ENCODE measurements around the gene EIF2S1.

EIF2S1 gene

DNA sequence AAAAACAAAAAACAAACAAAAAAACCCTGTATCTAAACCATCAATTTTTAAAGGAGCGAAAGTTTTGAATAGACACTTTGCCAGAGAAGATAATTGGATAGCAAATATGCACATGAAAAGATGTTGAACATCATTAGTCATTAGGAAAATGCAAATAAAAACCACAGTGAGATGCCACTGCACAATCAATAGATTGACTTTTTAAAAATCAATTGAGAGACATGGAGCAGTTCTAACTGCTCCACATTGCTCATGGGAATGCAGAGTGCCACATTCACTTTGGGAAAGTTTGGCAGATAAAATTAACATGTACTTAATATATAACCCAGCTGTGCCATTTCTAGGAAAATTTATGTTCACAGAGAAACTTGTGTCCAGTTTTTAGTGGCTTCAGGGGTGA is 12.7 kb downstream of the EIF2S1 start:
- 100% methylated on average over 1 of the region's 1 CpG for WGBS
- H2AK5ac ChIP-seq (ENCODE audit: low read length, severe bottlenecking) = no peak overlapping the region

DNA sequence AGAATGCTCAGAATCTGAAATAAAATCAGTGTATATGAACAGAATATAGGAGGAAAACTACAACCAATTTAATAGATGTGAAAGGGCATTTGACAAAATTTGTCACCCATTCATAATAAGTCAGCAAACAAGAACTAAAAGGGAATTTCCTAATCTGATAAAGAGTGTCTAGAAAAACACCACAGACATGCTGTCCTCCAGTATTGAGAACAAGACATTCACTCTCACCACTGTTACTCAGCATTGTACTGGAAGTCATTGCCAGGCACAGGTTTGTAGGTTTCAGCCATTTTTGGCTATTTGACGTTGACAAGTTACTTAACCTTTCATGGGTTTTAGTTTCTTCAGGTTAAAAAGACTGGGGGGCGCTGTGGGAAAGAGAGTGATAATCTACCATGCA is 13.2 kb downstream of the EIF2S1 start:
- H3K4ac ChIP-seq (ENCODE audit: low read depth in 1 of 2, low read length in 2 of 2) = no peak overlapping the region
- peaks cover 18% of the 10 kb centered on the region for H3K79me1 ChIP-seq (replicated peaks; ENCODE audit: low read length, poor library complexity, severe bottlenecking)
- no peak overlapping the region for H2BK12ac ChIP-seq (ENCODE audit: low read length in 2 of 2)
- H3K14ac ChIP-seq (ENCODE audit: low read length in 2 of 2) = no peak overlapping the region
- no peak overlapping the region for H2AFZ ChIP-seq (ENCODE audit: low read depth, low read length)
- H3K4me1 ChIP-seq (ENCODE audit: control insufficient read depth, insufficient read depth, low read depth, low read length) = no peaks in the 10 kb centered on the region
- no peak overlapping the region for H4K91ac ChIP-seq (ENCODE audit: low read length)
- DNase-seq = no peak
- H3K4me2 ChIP-seq (ENCODE audit: low read length, poor library complexity, severe bottlenecking) = no peak overlapping the region
- no peak overlapping the region for H3K23ac ChIP-seq (ENCODE audit: low read length in 2 of 2)
- no peaks in the 10 kb centered on the region for H3K9me3 ChIP-seq (ENCODE audit: control insufficient read depth, low read length)
- no peaks in the 10 kb centered on the region for H3K27me3 ChIP-seq (ENCODE audit: control insufficient read depth in 1 of 2, insufficient read depth in 1 of 2, low read length in 2 of 2)
- no peak overlapping the region for H2BK5ac ChIP-seq (ENCODE audit: low read depth, low read length, poor library complexity, severe bottlenecking)
- H3K4me3 ChIP-seq (ENCODE audit: insufficient read depth in 1 of 2, low read depth in 1 of 2, low read length in 2 of 2) = no peak overlapping the region
- H3K27ac ChIP-seq (ENCODE audit: low read length, poor library complexity, severe bottlenecking) = no peak overlapping the region
- peaks cover 5 to 92% of the 10 kb centered on the region in 2 experiments for H3K36me3 ChIP-seq (ENCODE audit: control insufficient read depth in 1 of 2, insufficient read depth in 2 of 2, low read depth in 1 of 2, low read length in 2 of 2)
- H2BK120ac ChIP-seq (ENCODE audit: low read depth, low read length) = no peak overlapping the region
- H2AK5ac ChIP-seq (ENCODE audit: low read length, severe bottlenecking) = no peak overlapping the region
- H3K9ac ChIP-seq (ENCODE audit: low read length) = no peak overlapping the region
- no peak overlapping the region for H3K18ac ChIP-seq (ENCODE audit: low read depth in 1 of 2, low read length in 2 of 2)
- H2BK15ac ChIP-seq (ENCODE audit: low read depth, poor library complexity, severe bottlenecking) = no peak overlapping the region
- H4K8ac ChIP-seq (ENCODE audit: low read length) = no peak overlapping the region
- 87% methylated on average over 2 of the region's 2 CpGs for WGBS

More for the DNA sequence above, 12.7 kb downstream of the EIF2S1 start:
- H2BK12ac ChIP-seq (ENCODE audit: low read length in 2 of 2) = no peak overlapping the region
- H3K9ac ChIP-seq (ENCODE audit: low read length) = no peak overlapping the region
- no peak overlapping the region for H3K4me3 ChIP-seq (ENCODE audit: insufficient read depth in 1 of 2, low read depth in 1 of 2, low read length in 2 of 2)
- H3K4ac ChIP-seq (ENCODE audit: low read depth in 1 of 2, low read length in 2 of 2) = no peak overlapping the region
- no peak overlapping the region for H2BK120ac ChIP-seq (ENCODE audit: low read depth, low read length)
- H4K8ac ChIP-seq (ENCODE audit: low read length) = no peak overlapping the region
- no peak overlapping the region for H3K18ac ChIP-seq (ENCODE audit: low read depth in 1 of 2, low read length in 2 of 2)
- no peak overlapping the region for H2AFZ ChIP-seq (ENCODE audit: low read depth, low read length)
- DNase-seq = no peak
- H3K27ac ChIP-seq (ENCODE audit: low read length, poor library complexity, severe bottlenecking) = no peak overlapping the region
- H2BK5ac ChIP-seq (ENCODE audit: low read depth, low read length, poor library complexity, severe bottlenecking) = no peak overlapping the region
- H4K91ac ChIP-seq (ENCODE audit: low read length) = no peak overlapping the region
- H3K23ac ChIP-seq (ENCODE audit: low read length in 2 of 2) = no peak overlapping the region
- H2BK15ac ChIP-seq (ENCODE audit: low read depth, poor library complexity, severe bottlenecking) = no peak overlapping the region
- peaks cover 10 to 93% of the 10 kb centered on the region in 2 experiments for H3K36me3 ChIP-seq (ENCODE audit: control insufficient read depth in 1 of 2, insufficient read depth in 2 of 2, low read depth in 1 of 2, low read length in 2 of 2)
- no peak overlapping the region for H3K14ac ChIP-seq (ENCODE audit: low read length in 2 of 2)
- H3K79me1 ChIP-seq (replicated peaks; ENCODE audit: low read length, poor library complexity, severe bottlenecking) = peaks cover 22% of the 10 kb centered on the region
- H3K4me1 ChIP-seq (ENCODE audit: control insufficient read depth, insufficient read depth, low read depth, low read length) = no peaks in the 10 kb centered on the region
- H3K9me3 ChIP-seq (ENCODE audit: control insufficient read depth, low read length) = no peaks in the 10 kb centered on the region
- H3K4me2 ChIP-seq (ENCODE audit: low read length, poor library complexity, severe bottlenecking) = no peak overlapping the region
- no peaks in the 10 kb centered on the region for H3K27me3 ChIP-seq (ENCODE audit: control insufficient read depth in 1 of 2, insufficient read depth in 1 of 2, low read length in 2 of 2)

DNA sequence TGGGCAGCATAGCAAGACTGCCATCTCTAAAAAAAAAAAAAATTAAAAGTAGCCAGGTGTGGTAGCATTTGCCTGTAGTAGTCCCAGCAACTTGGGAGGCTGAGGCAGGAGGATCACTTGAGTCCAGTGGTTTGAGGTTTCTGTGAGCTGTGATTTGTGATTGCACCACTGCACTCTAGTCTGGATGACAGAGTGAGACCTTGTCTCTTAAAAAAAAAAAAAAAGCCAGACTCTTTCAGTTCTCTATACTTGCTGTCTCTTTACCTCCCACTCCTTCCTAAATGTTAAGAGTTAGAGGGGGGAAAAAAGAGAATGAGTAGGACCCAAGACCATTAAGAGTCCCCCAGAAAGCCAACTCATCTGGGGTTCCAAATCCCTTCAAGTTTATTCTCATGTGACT is 17.8 kb downstream of the EIF2S1 start:
- no peak overlapping the region for H3K4ac ChIP-seq (ENCODE audit: low read depth in 1 of 2, low read length in 2 of 2)

DNA sequence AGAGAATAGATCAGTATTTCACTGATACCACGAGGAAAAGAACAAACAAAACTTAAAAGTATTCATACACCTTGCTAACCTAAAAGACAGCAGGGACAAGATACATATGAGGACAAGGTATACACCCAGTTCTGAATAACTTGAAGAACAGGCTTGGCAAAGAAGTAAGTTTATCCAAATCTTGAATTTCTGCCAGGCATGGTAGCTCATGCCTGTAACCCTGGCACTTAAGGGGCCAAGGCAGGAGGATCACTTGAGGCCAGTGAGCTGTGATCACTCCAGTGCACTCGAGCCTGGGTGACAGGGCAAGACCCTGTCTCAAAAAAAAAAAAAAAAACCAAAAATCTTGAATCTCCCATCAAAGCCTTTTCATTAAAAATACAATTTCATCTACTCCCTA is 25.0 kb downstream of the EIF2S1 start:
- Histone ChIP-seq H3K79me1 (replicated peaks; ENCODE audit: low read length, poor library complexity, severe bottlenecking) (no peaks in the 10 kb centered on the region), H3K23ac (ENCODE audit: low read length in 2 of 2) (no peak overlapping the region), H3K18ac (ENCODE audit: low read depth in 1 of 2, low read length in 2 of 2) (no peak overlapping the region), H3K27ac (ENCODE audit: low read length, poor library complexity, severe bottlenecking) (no peak overlapping the region), H3K4me2 (ENCODE audit: low read length, poor library complexity, severe bottlenecking) (no peak overlapping the region), H4K91ac (ENCODE audit: low read length) (no peak overlapping the region), H2BK5ac (ENCODE audit: low read depth, low read length, poor library complexity, severe bottlenecking) (no peak overlapping the region), H3K14ac (ENCODE audit: low read length in 2 of 2) (no peak overlapping the region), H4K8ac (ENCODE audit: low read length) (no peak overlapping the region), H2AK5ac (ENCODE audit: low read length, severe bottlenecking) (no peak overlapping the region), H3K4ac (ENCODE audit: low read depth in 1 of 2, low read length in 2 of 2) (no peak overlapping the region), H3K4me3 (ENCODE audit: insufficient read depth in 1 of 2, low read depth in 1 of 2, low read length in 2 of 2) (no peak overlapping the region), H3K4me1 (ENCODE audit: control insufficient read depth, insufficient read depth, low read depth, low read length) (peaks cover 1% of the 10 kb centered on the region), H2BK120ac (ENCODE audit: low read depth, low read length) (no peak overlapping the region), H3K36me3 (ENCODE audit: control insufficient read depth in 1 of 2, insufficient read depth in 2 of 2, low read depth in 1 of 2, low read length in 2 of 2) (peaks cover 8 to 67% of the 10 kb centered on the region in 2 experiments), H2BK12ac (ENCODE audit: low read length in 2 of 2) (no peak overlapping the region), H2AFZ (ENCODE audit: low read depth, low read length) (no peak overlapping the region), H3K9ac (ENCODE audit: low read length) (no peak overlapping the region), H3K27me3 (ENCODE audit: control insufficient read depth in 1 of 2, insufficient read depth in 1 of 2, low read length in 2 of 2) (no peaks in the 10 kb centered on the region), H3K9me3 (ENCODE audit: control insufficient read depth, low read length) (no peaks in the 10 kb centered on the region), H2BK15ac (ENCODE audit: low read depth, poor library complexity, severe bottlenecking) (no peak overlapping the region)
- no peak for DNase-seq
- WGBS = 100% methylated on average over 2 of the region's 2 CpGs

More for the DNA sequence above, 17.8 kb downstream of the EIF2S1 start:
- no peak overlapping the region for H4K91ac ChIP-seq (ENCODE audit: low read length)
- H3K4me3 ChIP-seq (ENCODE audit: insufficient read depth in 1 of 2, low read depth in 1 of 2, low read length in 2 of 2) = no peak overlapping the region
- H3K27me3 ChIP-seq (ENCODE audit: control insufficient read depth in 1 of 2, insufficient read depth in 1 of 2, low read length in 2 of 2) = no peaks in the 10 kb centered on the region
- H3K14ac ChIP-seq (ENCODE audit: low read length in 2 of 2) = no peak overlapping the region
- no peak overlapping the region for H3K18ac ChIP-seq (ENCODE audit: low read depth in 1 of 2, low read length in 2 of 2)
- no peak overlapping the region for H4K8ac ChIP-seq (ENCODE audit: low read length)
- H3K36me3 ChIP-seq (ENCODE audit: control insufficient read depth in 1 of 2, insufficient read depth in 2 of 2, low read depth in 1 of 2, low read length in 2 of 2) = peaks cover 3 to 96% of the 10 kb centered on the region in 2 experiments
- no peak overlapping the region for H3K4me2 ChIP-seq (ENCODE audit: low read length, poor library complexity, severe bottlenecking)
- no peak overlapping the region for H3K23ac ChIP-seq (ENCODE audit: low read length in 2 of 2)
- no peak overlapping the region for H2AFZ ChIP-seq (ENCODE audit: low read depth, low read length)
- no peak overlapping the region for H3K27ac ChIP-seq (ENCODE audit: low read length, poor library complexity, severe bottlenecking)
- H2AK5ac ChIP-seq (ENCODE audit: low read length, severe bottlenecking) = no peak overlapping the region
- no peaks in the 10 kb centered on the region for H3K9me3 ChIP-seq (ENCODE audit: control insufficient read depth, low read length)
- H3K79me1 ChIP-seq (replicated peaks; ENCODE audit: low read length, poor library complexity, severe bottlenecking) = peaks cover 11% of the 10 kb centered on the region
- no peak overlapping the region for H3K9ac ChIP-seq (ENCODE audit: low read length)
- no peak for DNase-seq
- no peak overlapping the region for H2BK5ac ChIP-seq (ENCODE audit: low read depth, low read length, poor library complexity, severe bottlenecking)
- H3K4me1 ChIP-seq (ENCODE audit: control insufficient read depth, insufficient read depth, low read depth, low read length) = no peaks in the 10 kb centered on the region
- H2BK120ac ChIP-seq (ENCODE audit: low read depth, low read length) = no peak overlapping the region
- no peak overlapping the region for H2BK15ac ChIP-seq (ENCODE audit: low read depth, poor library complexity, severe bottlenecking)
- H2BK12ac ChIP-seq (ENCODE audit: low read length in 2 of 2) = no peak overlapping the region

Data from mesenchymal stem cell (in vitro differentiated cells and primary cell).